ENCODE data around the gene SCNN1B.
A peak's percentile ranks its signal among the peaks of the same experiment; 100 is the strongest.

Gene SCNN1B

DNA sequence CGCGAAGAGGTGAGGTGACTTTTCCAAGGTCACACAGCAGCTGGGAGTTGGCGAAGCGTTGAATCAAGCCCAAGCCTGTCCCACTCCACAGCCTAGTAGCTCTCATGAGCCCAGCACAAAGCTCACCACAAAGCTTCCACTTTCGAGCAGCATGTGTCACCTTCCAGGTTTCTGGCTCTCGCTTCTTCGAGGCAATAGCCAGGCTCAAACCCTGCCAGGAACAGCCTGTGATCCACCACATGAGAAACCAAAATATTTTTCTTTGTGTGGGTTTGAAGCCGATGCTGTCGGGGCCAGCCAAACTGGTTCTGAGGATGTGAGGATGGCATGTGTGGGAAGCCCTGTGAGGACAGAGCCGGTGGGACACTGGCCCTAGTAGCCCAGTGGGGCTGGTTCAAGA is 82.8 kb downstream of the SCNN1B start:
- Histone ChIP-seq H3K4me1 (ENCODE audit: control insufficient read depth in 1 of 2, insufficient read depth in 2 of 2, low read length in 2 of 2) (no peaks in the 10 kb centered on the region), H3K23ac (ENCODE audit: low read length) (no peak overlapping the region), H3K9ac (ENCODE audit: low read length) (no peak overlapping the region), H3K79me1 (ENCODE audit: low read length) (no peaks in the 10 kb centered on the region), H3K36me3 (ENCODE audit: control insufficient read depth in 1 of 2, insufficient read depth in 2 of 2, low read length in 2 of 2) (peaks cover 4 to 8% of the 10 kb centered on the region in 2 experiments), H2BK120ac (ENCODE audit: insufficient read depth, low read length, poor library complexity) (no peak overlapping the region), H4K12ac (ENCODE audit: low read depth, low read length) (no peak overlapping the region), H4K91ac (ENCODE audit: low read depth, low read length) (no peak overlapping the region), H3K4me3 (ENCODE audit: low read depth, low read length) (no peak overlapping the region), H2BK12ac (ENCODE audit: low read length) (no peak overlapping the region), H3K27ac (ENCODE audit: low read depth, low read length) (no peak overlapping the region), H4K8ac (ENCODE audit: low read depth, low read length) (no peak overlapping the region), H3K18ac (ENCODE audit: low read length) (no peak overlapping the region), H2AK5ac (ENCODE audit: low read length) (no peak overlapping the region), H2AFZ (ENCODE audit: insufficient read depth, low read length, poor library complexity) (no peak overlapping the region), H3K14ac (ENCODE audit: low read length) (no peak overlapping the region), H2BK5ac (ENCODE audit: low read depth, low read length, poor library complexity) (no peak overlapping the region), H3K79me2 (ENCODE audit: control insufficient read depth, insufficient read depth, low read length, poor library complexity) (no peaks in the 10 kb centered on the region), H3K4me2 (ENCODE audit: low read length) (no peak overlapping the region), H3K4ac (ENCODE audit: low read depth, low read length) (no peak overlapping the region), H3K9me3 (ENCODE audit: insufficient read depth, low read depth, low read length) (no peaks in the 10 kb centered on the region), H3K27me3 (ENCODE audit: insufficient read depth, low read length) (no peaks in the 10 kb centered on the region)
- no CpG with 5 or more reads among the region's 10 CpGs for WGBS (ENCODE audit: extremely low coverage, insufficient coverage, insufficient read length)
- DNase-seq = peak in 1 of 2 donors; percentile 21

DNA sequence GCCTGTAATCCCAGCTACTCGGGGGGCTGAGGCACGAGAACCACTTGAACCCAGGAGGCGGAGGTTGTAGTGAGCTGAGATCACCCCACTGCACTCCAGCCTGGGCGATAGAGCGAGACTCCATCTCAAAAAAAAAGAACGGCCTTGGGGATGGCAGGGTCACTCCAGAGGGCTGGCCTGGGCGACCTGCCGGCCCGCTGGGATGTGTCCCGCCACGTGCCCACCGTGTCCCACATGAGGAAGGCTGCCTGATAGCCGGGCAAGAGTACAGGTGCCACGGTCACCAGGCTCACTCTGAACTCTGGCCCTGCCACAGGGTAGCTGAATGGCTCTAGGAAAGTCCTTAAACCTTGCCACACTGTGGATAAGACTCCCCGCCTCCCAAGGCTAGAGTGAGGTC is 83.3 kb downstream of the SCNN1B start:
- Histone ChIP-seq H3K36me3 (ENCODE audit: control insufficient read depth in 1 of 2, insufficient read depth in 2 of 2, low read length in 2 of 2) (peaks cover 4 to 9% of the 10 kb centered on the region in 2 experiments), H3K27ac (ENCODE audit: low read depth, low read length) (no peak overlapping the region), H3K4me1 (ENCODE audit: control insufficient read depth in 1 of 2, insufficient read depth in 2 of 2, low read length in 2 of 2) (no peaks in the 10 kb centered on the region), H3K79me2 (ENCODE audit: control insufficient read depth, insufficient read depth, low read length, poor library complexity) (no peaks in the 10 kb centered on the region), H3K18ac (ENCODE audit: low read length) (no peak overlapping the region), H3K14ac (ENCODE audit: low read length) (no peak overlapping the region), H2BK5ac (ENCODE audit: low read depth, low read length, poor library complexity) (no peak overlapping the region), H3K23ac (ENCODE audit: low read length) (no peak overlapping the region), H4K12ac (ENCODE audit: low read depth, low read length) (no peak overlapping the region), H3K27me3 (ENCODE audit: insufficient read depth, low read length) (no peaks in the 10 kb centered on the region), H4K91ac (ENCODE audit: low read depth, low read length) (no peak overlapping the region), H2BK12ac (ENCODE audit: low read length) (no peak overlapping the region), H3K4ac (ENCODE audit: low read depth, low read length) (no peak overlapping the region), H2AFZ (ENCODE audit: insufficient read depth, low read length, poor library complexity) (no peak overlapping the region), H3K9me3 (ENCODE audit: insufficient read depth, low read depth, low read length) (no peaks in the 10 kb centered on the region), H2BK120ac (ENCODE audit: insufficient read depth, low read length, poor library complexity) (no peak overlapping the region), H2AK5ac (ENCODE audit: low read length) (no peak overlapping the region), H3K4me3 (ENCODE audit: low read depth, low read length) (no peak overlapping the region), H4K8ac (ENCODE audit: low read depth, low read length) (no peak overlapping the region), H3K9ac (ENCODE audit: low read length) (no peak overlapping the region), H3K4me2 (ENCODE audit: low read length) (no peak overlapping the region), H3K79me1 (ENCODE audit: low read length) (no peaks in the 10 kb centered on the region)
- no peak for DNase-seq
- WGBS (ENCODE audit: extremely low coverage, insufficient coverage, insufficient read length) = no CpG with 5 or more reads among the region's 15 CpGs

- no peaks in the 10 kb centered on the region for H3K27me3 ChIP-seq (ENCODE audit: insufficient read depth, low read length)
- peaks cover 20 to 29% of the 10 kb centered on the region in 2 experiments for H3K36me3 ChIP-seq (ENCODE audit: control insufficient read depth in 1 of 2, insufficient read depth in 2 of 2, low read length in 2 of 2)
- H2AK5ac ChIP-seq (ENCODE audit: low read length) = no peak overlapping the region
- no peaks in the 10 kb centered on the region for H3K79me2 ChIP-seq (ENCODE audit: control insufficient read depth, insufficient read depth, low read length, poor library complexity)
- no peak overlapping the region for H3K4me2 ChIP-seq (ENCODE audit: low read length)
- no peaks in the 10 kb centered on the region for H3K4me1 ChIP-seq (ENCODE audit: control insufficient read depth in 1 of 2, insufficient read depth in 2 of 2, low read length in 2 of 2)
- H3K27ac ChIP-seq (ENCODE audit: low read depth, low read length) = no peak overlapping the region
- no CpG with 5 or more reads among the region's 8 CpGs for WGBS (ENCODE audit: extremely low coverage, insufficient coverage, insufficient read length)
- no peak overlapping the region for H3K4me3 ChIP-seq (ENCODE audit: low read depth, low read length)
- no peak overlapping the region for H4K8ac ChIP-seq (ENCODE audit: low read depth, low read length)
- H2BK5ac ChIP-seq (ENCODE audit: low read depth, low read length, poor library complexity) = no peak overlapping the region
- no peak overlapping the region for H4K91ac ChIP-seq (ENCODE audit: low read depth, low read length)
- H2BK120ac ChIP-seq (ENCODE audit: insufficient read depth, low read length, poor library complexity) = no peak overlapping the region
- no peak overlapping the region for H3K18ac ChIP-seq (ENCODE audit: low read length)
- H2BK12ac ChIP-seq (ENCODE audit: low read length) = no peak overlapping the region
- no peak overlapping the region for H3K9ac ChIP-seq (ENCODE audit: low read length)
- H3K14ac ChIP-seq (ENCODE audit: low read length) = no peak overlapping the region
- H3K9me3 ChIP-seq (ENCODE audit: insufficient read depth, low read depth, low read length) = no peaks in the 10 kb centered on the region
- no peak overlapping the region for H4K12ac ChIP-seq (ENCODE audit: low read depth, low read length)
- H2AFZ ChIP-seq (ENCODE audit: insufficient read depth, low read length, poor library complexity) = no peak overlapping the region
- no peak for DNase-seq
- H3K23ac ChIP-seq (ENCODE audit: low read length) = no peak overlapping the region
- no peak overlapping the region for H3K4ac ChIP-seq (ENCODE audit: low read depth, low read length)
- H3K79me1 ChIP-seq (ENCODE audit: low read length) = no peaks in the 10 kb centered on the region
Measured at GRCh38 chr16:23387666-23388065, 85.6 kb downstream of the SCNN1B start.

GRCh38 chr16:23388786-23389185 is 86.7 kb downstream of the SCNN1B start:
- no peaks in the 10 kb centered on the region for H3K9me3 ChIP-seq (ENCODE audit: insufficient read depth, low read depth, low read length)
- no peak overlapping the region for H3K23ac ChIP-seq (ENCODE audit: low read length)
- no peaks in the 10 kb centered on the region for H3K4me1 ChIP-seq (ENCODE audit: control insufficient read depth in 1 of 2, insufficient read depth in 2 of 2, low read length in 2 of 2)
- DNase-seq = no peak
- H3K9ac ChIP-seq (ENCODE audit: low read length) = no peak overlapping the region
- H4K91ac ChIP-seq (ENCODE audit: low read depth, low read length) = no peak overlapping the region
- H2AK5ac ChIP-seq (ENCODE audit: low read length) = no peak overlapping the region
- H3K4me3 ChIP-seq (ENCODE audit: low read depth, low read length) = no peak overlapping the region
- H2BK12ac ChIP-seq (ENCODE audit: low read length) = no peak overlapping the region
- H4K12ac ChIP-seq (ENCODE audit: low read depth, low read length) = no peak overlapping the region
- no CpG with 5 or more reads among the region's 15 CpGs for WGBS (ENCODE audit: extremely low coverage, insufficient coverage, insufficient read length)
- no peak overlapping the region for H3K4ac ChIP-seq (ENCODE audit: low read depth, low read length)
- H2BK5ac ChIP-seq (ENCODE audit: low read depth, low read length, poor library complexity) = no peak overlapping the region
- H4K8ac ChIP-seq (ENCODE audit: low read depth, low read length) = peak overlapping the region; percentile 15
- no peak overlapping the region for H3K4me2 ChIP-seq (ENCODE audit: low read length)
- no peak overlapping the region for H3K27ac ChIP-seq (ENCODE audit: low read depth, low read length)
- H3K18ac ChIP-seq (ENCODE audit: low read length) = no peak overlapping the region
- peaks cover 22 to 29% of the 10 kb centered on the region in 2 experiments for H3K36me3 ChIP-seq (ENCODE audit: control insufficient read depth in 1 of 2, insufficient read depth in 2 of 2, low read length in 2 of 2)
- no peaks in the 10 kb centered on the region for H3K27me3 ChIP-seq (ENCODE audit: insufficient read depth, low read length)
- no peaks in the 10 kb centered on the region for H3K79me1 ChIP-seq (ENCODE audit: low read length)
- H3K14ac ChIP-seq (ENCODE audit: low read length) = no peak overlapping the region
- no peak overlapping the region for H2AFZ ChIP-seq (ENCODE audit: insufficient read depth, low read length, poor library complexity)
- no peaks in the 10 kb centered on the region for H3K79me2 ChIP-seq (ENCODE audit: control insufficient read depth, insufficient read depth, low read length, poor library complexity)
- H2BK120ac ChIP-seq (ENCODE audit: insufficient read depth, low read length, poor library complexity) = no peak overlapping the region
